OCI-LY1 (cell line): ENCODE data around the gene MELTF.

Experiments
- H2AFZ ChIP-seq: fragments of 200-600 bp; sonication (generic), shearing (Covaris generic); 2 replicates; pipeline ENCODE4 v1.6.0; 2014; ENCODE audit warnings: antibody characterized with exemption, mild to moderate bottlenecking, low read length
- H3F3A ChIP-seq: fragments of 200-600 bp; sonication (generic), shearing (Covaris generic); 2 replicates; pipeline ENCODE4 v1.6.0; 2014; ENCODE audit warnings: mild to moderate bottlenecking, antibody characterized with exemption, low read length, moderate library complexity; ENCODE audit not compliant: insufficient read depth
- H3K27ac ChIP-seq: fragments of 200-600 bp; sonication (generic); 2 replicates; pipeline ENCODE4 v1.5.1; 2014; ENCODE audit warnings: low read length, mixed run types, mild to moderate bottlenecking, low read depth; ENCODE audit not compliant: poor library complexity, severe bottlenecking
- H3K27me3 ChIP-seq: fragments of 200-600 bp; sonication (generic); 2 replicates; pipeline ENCODE4 v1.6.0; 2014; ENCODE audit warnings: antibody characterized with exemption, mild to moderate bottlenecking, low read length, moderate library complexity; ENCODE audit not compliant: insufficient read depth
- H3K36me3 ChIP-seq: fragments of 200-600 bp; sonication (generic); 2 replicates; pipeline ENCODE4 v1.6.1; 2014; ENCODE audit warnings: mild to moderate bottlenecking, antibody characterized with exemption, low read length, moderate library complexity, mixed read lengths; ENCODE audit not compliant: insufficient read depth
- H3K4me1 ChIP-seq: fragments of 200-600 bp; sonication (generic); 2 replicates; pipeline ENCODE4 v1.5.1; 2014; ENCODE audit warnings: mild to moderate bottlenecking, low read length, moderate library complexity; ENCODE audit not compliant: insufficient read depth, severe bottlenecking
- H3K4me2 ChIP-seq: fragments of 200-600 bp; sonication (generic), shearing (Covaris generic); 2 replicates; pipeline ENCODE4 v1.6.1; 2014; ENCODE audit warnings: low read length
- H3K4me3 ChIP-seq: fragments of 200-600 bp; sonication (generic); 2 replicates; pipeline ENCODE4 v1.5.1; 2014; ENCODE audit warnings: low read length, low read depth, mild to moderate bottlenecking, mixed read lengths; ENCODE audit not compliant: poor library complexity, severe bottlenecking
- H3K79me2 ChIP-seq: fragments of 200-600 bp; shearing (Covaris generic); 2 replicates; pipeline ENCODE4 v1.6.1; 2016; ENCODE audit warnings: mixed run types, low read length, mixed read lengths; ENCODE audit not compliant: insufficient read depth
- H3K9ac ChIP-seq: fragments of 200-600 bp; sonication (generic), shearing (Covaris generic); 2 replicates; pipeline ENCODE4 v1.6.1; 2014; ENCODE audit warnings: mild to moderate bottlenecking, low read length, mixed read lengths
- H3K9me2 ChIP-seq: fragments of 200-600 bp; sonication (generic), shearing (Covaris generic); 2 replicates; pipeline ENCODE4 v1.6.1; 2014; ENCODE audit warnings: low read depth, mild to moderate bottlenecking, low read length, mixed read lengths
- H3K9me3 ChIP-seq: fragments of 200-600 bp; shearing (Covaris generic); 2 replicates; pipeline ENCODE4 v1.6.1; 2014; ENCODE audit warnings: low read length, mixed read lengths
- H4K20me1 ChIP-seq: fragments of 200-600 bp; sonication (generic), shearing (Covaris generic); 2 replicates; pipeline ENCODE4 v1.6.0; 2016; ENCODE audit warnings: mild to moderate bottlenecking, low read length; ENCODE audit not compliant: insufficient read depth
- CTCF ChIP-seq: fragments of 200-600 bp; sonication (generic), shearing (Covaris generic); IDR thresholded peaks from 2 replicates; pipeline ENCODE4 v1.5.1; 2017; ENCODE audit warnings: mild to moderate bottlenecking, antibody characterized with exemption, low read length, moderate library complexity, mixed read lengths
- EZH2 ChIP-seq: fragments of 200-600 bp; sonication (generic), shearing (Covaris generic); IDR thresholded peaks from 2 replicates; pipeline ENCODE4 v1.8.0; 2017; ENCODE audit warnings: borderline replicate concordance, mixed run types, mild to moderate bottlenecking, antibody characterized with exemption, low read length, moderate library complexity, mixed read lengths

The MELTF gene

GRCh38 chr3:196990601-196991007 lies 39.0 kb downstream of the MELTF start:
- H2AFZ ChIP-seq, result no peak overlapping the region
- H3K9ac ChIP-seq, result no peak overlapping the region
- H4K20me1 ChIP-seq, result no peaks in the 10 kb centered on the region
- no peak overlapping the region for H3K27ac ChIP-seq
- no peaks in the 10 kb centered on the region for H3K9me3 ChIP-seq
- no peak overlapping the region for H3K4me3 ChIP-seq
- H3K4me2 ChIP-seq, result no peak overlapping the region
- H3K36me3 ChIP-seq, result no peaks in the 10 kb centered on the region
- H3K27me3 ChIP-seq, result peaks cover 6% of the 10 kb centered on the region; the same call in 1 of the 2 replicates
- H3K79me2 ChIP-seq, result no peaks in the 10 kb centered on the region
- no peaks in the 10 kb centered on the region for H3F3A ChIP-seq
- no peaks in the 10 kb centered on the region for H3K9me2 ChIP-seq
- TF ChIP-seq EZH2 (no peak), CTCF (no peak)
- H3K4me1 ChIP-seq, result no peaks in the 10 kb centered on the region

GRCh38 chr3:196989721-196990262 lies 39.8 kb downstream of the MELTF start:
- Histone ChIP-seq H2AFZ (no peak overlapping the region), H4K20me1 (no peaks in the 10 kb centered on the region), H3K4me1 (no peaks in the 10 kb centered on the region), H3K9ac (no peak overlapping the region), H3K36me3 (no peaks in the 10 kb centered on the region), H3K4me2 (no peak overlapping the region), H3K27ac (no peak overlapping the region), H3K9me3 (no peaks in the 10 kb centered on the region), H3K4me3 (no peak overlapping the region), H3K79me2 (no peaks in the 10 kb centered on the region), H3F3A (no peaks in the 10 kb centered on the region), H3K9me2 (no peaks in the 10 kb centered on the region), H3K27me3 (peaks cover 6% of the 10 kb centered on the region; the same call in 1 of the 2 replicates)
- TF ChIP-seq EZH2, result no peak
- no peak for TF ChIP-seq CTCF

GRCh38 chr3:196988241-196989029 lies 41.2 kb downstream of the MELTF start:
- Histone ChIP-seq H3K9ac (no peak overlapping the region), H3K4me2 (no peak overlapping the region), H3K9me3 (peaks cover 2% of the 10 kb centered on the region), H3K79me2 (no peaks in the 10 kb centered on the region), H3K4me1 (no peaks in the 10 kb centered on the region), H3K27ac (no peak overlapping the region), H3K9me2 (no peaks in the 10 kb centered on the region), H3F3A (no peaks in the 10 kb centered on the region), H2AFZ (no peak overlapping the region), H3K27me3 (peaks cover 7% of the 10 kb centered on the region), H3K36me3 (peaks cover 2% of the 10 kb centered on the region; the same call in 1 of the 2 replicates), H4K20me1 (no peaks in the 10 kb centered on the region), H3K4me3 (no peak overlapping the region)
- TF ChIP-seq CTCF (peak; percentile 53; the same call in 1 of the 2 replicates), EZH2 (no peak)
